GM15510 (cell line): Measurements from ENCODE around the gene RETREG3.
A peak's percentile ranks its signal among the peaks of the same experiment; 100 is the strongest.
"Not testable (repeated sequence)": the region's sequence is repeated elsewhere in the genome, so short reads cannot be mapped to it uniquely, and the experiment has no call there.

Experiments
- POLR2A ChIP-seq: IDR thresholded peaks from 3 replicates; pipeline ENCODE4 v1.6.1; 2011; ENCODE audit warnings: borderline replicate concordance; ENCODE audit not compliant: insufficient read length; ENCODE audit errors: extremely low read depth

RETREG3 gene

GRCh38 chr17:42564815-42565522 lies 44.2 kb downstream of the RETREG3 start:
- TF ChIP-seq POLR2A: no peak

- no peak for TF ChIP-seq POLR2A
Measured at GRCh38 chr17:42563950-42564349, 45.2 kb downstream of the RETREG3 start.

- TF ChIP-seq POLR2A: no peak
Measured at GRCh38 chr17:42563543-42563942, 45.6 kb downstream of the RETREG3 start.

- no peak for TF ChIP-seq POLR2A
Measured at GRCh38 chr17:42563143-42563509, 46.0 kb downstream of the RETREG3 start.

GRCh38 chr17:42562388-42563142 lies 46.6 kb downstream of the RETREG3 start:
- no peak for TF ChIP-seq POLR2A

- TF ChIP-seq POLR2A: peak; percentile 81
Measured at GRCh38 chr17:42561897-42562387, 47.2 kb downstream of the RETREG3 start, which contains the start of gene COASY. Gene COASY, plus strand, starts transcription at chr17:42562148. Its CDS starts 475 bp downstream, at chr17:42562623.

- no peak for TF ChIP-seq POLR2A
Measured at GRCh38 chr17:42560246-42560645, 48.9 kb downstream of the RETREG3 start.

- TF ChIP-seq POLR2A: no peak
Measured at GRCh38 chr17:42559075-42559474, 50.1 kb downstream of the RETREG3 start.

- no peak for TF ChIP-seq POLR2A
Measured at GRCh38 chr17:42555122-42555622, 54.0 kb downstream of the RETREG3 start.

- peak; percentile 85 for TF ChIP-seq POLR2A
Measured at GRCh38 chr17:42554250-42555121, 54.7 kb downstream of the RETREG3 start.

GRCh38 chr17:42553866-42554249 lies 55.3 kb downstream of the RETREG3 start:
- no peak for TF ChIP-seq POLR2A

GRCh38 chr17:42553161-42553818 lies 55.9 kb downstream of the RETREG3 start:
- TF ChIP-seq POLR2A: no peak

GRCh38 chr17:42552736-42553135 lies 56.4 kb downstream of the RETREG3 start, which contains the start of gene HSD17B1:
Gene HSD17B1, plus strand, starts transcription at chr17:42552923. Its CDS starts 11 bp downstream, at chr17:42552934.
- TF ChIP-seq POLR2A: not testable (repeated sequence)

- no peak for TF ChIP-seq POLR2A
Measured at GRCh38 chr17:42548993-42549755, 60.0 kb downstream of the RETREG3 start.
